Neuronal stem cell (in vitro differentiated cells): ENCODE results near the gene SF3B2.
"Not testable (repeated sequence)": the region's sequence is repeated elsewhere in the genome, so short reads cannot be mapped to it uniquely, and the experiment has no call there.

Source experiments
- DNase-seq: peaks from one replicate; pipeline ENCODE4 v3.0.0-alpha.2; 2013; ENCODE audit warnings: low spot score
- H2AFZ ChIP-seq: one replicate; pipeline ENCODE4 v1.6.1; 2013; ENCODE audit warnings: mild to moderate bottlenecking, low read length, inconsistent platforms
- H2AK5ac ChIP-seq: 2 replicates; pipeline ENCODE4 v1.6.1; 2013; ENCODE audit warnings: low read depth, mild to moderate bottlenecking, inconsistent platforms, low read length, moderate library complexity, mixed read lengths
- H2BK120ac ChIP-seq: 2 replicates; pipeline ENCODE4 v1.6.1; 2013; ENCODE audit warnings: low read depth, mild to moderate bottlenecking, inconsistent platforms, low read length, moderate library complexity, mixed read lengths
- H2BK12ac ChIP-seq: one replicate; pipeline ENCODE4 v1.6.1; 2013; ENCODE audit warnings: low read length, inconsistent platforms
- H2BK15ac ChIP-seq: 2 replicates; pipeline ENCODE4 v1.6.1; 2013; ENCODE audit warnings: mild to moderate bottlenecking, low read length, inconsistent platforms, mixed read lengths
- H2BK5ac ChIP-seq: one replicate; pipeline ENCODE4 v1.6.1; 2013; ENCODE audit warnings: inconsistent platforms, mild to moderate bottlenecking, low read length, moderate library complexity
- H3K14ac ChIP-seq: one replicate; pipeline ENCODE4 v1.6.1; 2013; ENCODE audit warnings: low read length, inconsistent platforms
- H3K18ac ChIP-seq: 2 replicates; pipeline ENCODE4 v1.6.1; 2013; ENCODE audit warnings: low read length, inconsistent platforms
- H3K23ac ChIP-seq: 2 replicates; pipeline ENCODE4 v1.6.1; 2013; ENCODE audit warnings: low read depth, mild to moderate bottlenecking, mixed read lengths, low read length, inconsistent platforms; ENCODE audit not compliant: poor library complexity
- H3K27ac ChIP-seq: replicated peaks from 3 replicates; pipeline ENCODE4 v1.5.1; 2013; ENCODE audit warnings: low read length, inconsistent platforms
- H3K27me3 ChIP-seq, 3 experiments: 2 replicates each; pipeline ENCODE4 v1.6.1; 2013; ENCODE audit warnings: low read length in 3 of 3, mild to moderate bottlenecking in 2 of 3, inconsistent platforms in 1 of 3, low read depth in 1 of 3, mixed read lengths in 1 of 3, moderate library complexity in 1 of 3; ENCODE audit not compliant: control insufficient read depth in 3 of 3, insufficient read depth in 3 of 3
- H3K36me3 ChIP-seq, 2 donors: replicated peaks in 1 of 2; 2 replicates each; pipeline ENCODE4 v1.6.1; 2013; ENCODE audit warnings: low read length in 2 of 2; ENCODE audit not compliant: control insufficient read depth in 2 of 2, insufficient read depth in 2 of 2
- H3K4ac ChIP-seq: 2 replicates; pipeline ENCODE4 v1.6.1; 2013; ENCODE audit warnings: inconsistent platforms, mild to moderate bottlenecking, low read length, moderate library complexity
- H3K4me1 ChIP-seq, 2 donors: 1 replicate in 1 of 2; 2 replicates in 1 of 2; pipeline ENCODE4 v1.6.1; 2013; ENCODE audit warnings: low read length in 2 of 2, low read depth in 1 of 2; ENCODE audit not compliant: control insufficient read depth in 2 of 2, insufficient read depth in 1 of 2
- H3K4me2 ChIP-seq: one replicate; pipeline ENCODE4 v1.6.1; 2013; ENCODE audit warnings: mild to moderate bottlenecking, low read length, inconsistent platforms; ENCODE audit not compliant: insufficient read depth, poor library complexity, severe bottlenecking
- H3K4me3 ChIP-seq, 2 donors: 2 replicates each; pipeline ENCODE4 v1.5.1; 2013; ENCODE audit warnings: low read length in 2 of 2, mild to moderate bottlenecking in 2 of 2, inconsistent platforms in 1 of 2, moderate library complexity in 1 of 2
- H3K79me1 ChIP-seq: one replicate; pipeline ENCODE4 v1.6.1; 2013; ENCODE audit warnings: low read depth, mild to moderate bottlenecking, inconsistent platforms, low read length, moderate library complexity
- H3K9ac ChIP-seq: one replicate; pipeline ENCODE4 v1.6.1; 2013; ENCODE audit warnings: mild to moderate bottlenecking, low read depth, low read length, inconsistent platforms; ENCODE audit not compliant: poor library complexity
- H3K9me3 ChIP-seq, 2 donors: replicated peaks in 1 of 2; 2 replicates each; pipeline versions ENCODE3 to v1.6.1; 2013; ENCODE audit warnings: low read length in 2 of 2, mild to moderate bottlenecking in 2 of 2, inconsistent platforms in 1 of 2, low read depth in 1 of 2, mixed read lengths in 1 of 2, moderate library complexity in 1 of 2; ENCODE audit not compliant: control insufficient read depth in 2 of 2, insufficient read depth in 1 of 2
- H4K8ac ChIP-seq: one replicate; pipeline ENCODE4 v1.6.1; 2013; ENCODE audit warnings: low read depth, mild to moderate bottlenecking, inconsistent platforms, low read length, moderate library complexity
- H4K91ac ChIP-seq: one replicate; pipeline ENCODE4 v1.6.1; 2013; ENCODE audit warnings: low read length, low read depth, mild to moderate bottlenecking, inconsistent platforms; ENCODE audit not compliant: poor library complexity
- WGBS, 2 donors: extraction: QIAGEN DNeasy Blood & Tissue Kit; methylation state at CpG; one replicate each; pipeline ENCODE4 v1.1.7; 2013; ENCODE audit warnings: missing lambda C conversion rate in 2 of 2, mixed read lengths in 1 of 2; ENCODE audit not compliant: insufficient read length in 2 of 2, insufficient replicate concordance in 1 of 2; ENCODE audit errors: extremely low coverage in 2 of 2; 5-methylcytosine and 5-hydroxymethylcytosine counted together

SF3B2 gene

DNA sequence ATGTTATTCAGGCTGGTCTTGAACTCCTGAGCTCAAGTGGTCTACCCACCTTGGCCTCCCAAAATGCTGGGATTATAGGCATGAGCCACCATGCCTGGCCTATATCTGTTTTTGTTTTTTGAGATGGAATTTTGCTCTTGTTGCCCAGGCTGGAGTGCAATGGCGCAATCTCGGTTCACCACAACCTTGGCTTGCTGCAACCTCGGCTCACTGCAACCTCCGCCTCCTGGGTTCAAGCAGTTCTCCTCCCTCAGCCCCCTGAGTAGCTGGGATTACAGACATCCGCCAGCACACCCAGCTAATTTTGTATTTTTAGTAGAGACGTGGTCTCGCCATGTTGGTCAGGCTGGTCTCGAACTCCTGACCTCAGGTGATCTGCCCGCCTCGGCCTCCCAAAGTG, 47.6 kb downstream of the SF3B2 start:
- not testable (repeated sequence) for H4K8ac ChIP-seq, H2BK120ac ChIP-seq, H3K9me3 ChIP-seq, H2BK15ac ChIP-seq, H3K4ac ChIP-seq, H3K9ac ChIP-seq, H2BK12ac ChIP-seq, DNase-seq, H3K23ac ChIP-seq, H3K4me3 ChIP-seq, H2AFZ ChIP-seq, H3K27ac ChIP-seq, H3K4me2 ChIP-seq, H4K91ac ChIP-seq, H3K27me3 ChIP-seq, H3K4me1 ChIP-seq, H3K79me1 ChIP-seq, H3K36me3 ChIP-seq, H3K18ac ChIP-seq, H3K14ac ChIP-seq, H2BK5ac ChIP-seq, H2AK5ac ChIP-seq
- WGBS, 2 donors = no CpG with 5 or more reads among the region's 10 CpGs

- Histone ChIP-seq H2BK120ac (no peak overlapping the region), H4K8ac (no peak overlapping the region), H2BK15ac (no peak overlapping the region), H2AK5ac (no peak overlapping the region), H3K4me3 (no peak overlapping the region), H3K4ac (no peak overlapping the region), H3K79me1 (no peaks in the 10 kb centered on the region), H3K14ac (no peak overlapping the region), H3K27me3 (no peaks in the 10 kb centered on the region), H3K27ac (no peak overlapping the region), H3K23ac (peak overlapping the region; percentile 32), H3K9ac (no peak overlapping the region), H2BK12ac (no peak overlapping the region), H3K4me2 (no peak overlapping the region), H2AFZ (no peak overlapping the region), H2BK5ac (no peak overlapping the region), H3K36me3 (no peaks in the 10 kb centered on the region), H3K4me1 (peaks cover 2 to 3% of the 10 kb centered on the region in 2 donors), H3K9me3 (peaks cover 0 to 2% of the 10 kb centered on the region in 2 donors), H3K18ac (peak overlapping the region; percentile 72), H4K91ac (no peak overlapping the region)
- no peak for DNase-seq
- WGBS, 2 donors = no CpG with 5 or more reads among the region's 14 CpGs
Measured at GRCh38 chr11:66100272-66101065, 48.3 kb downstream of the SF3B2 start.

GRCh38 chr11:66101066-66101464, 48.9 kb downstream of the SF3B2 start:
- no peak overlapping the region for H3K14ac ChIP-seq
- H3K4me2 ChIP-seq = no peak overlapping the region
- no peak overlapping the region for H2BK120ac ChIP-seq
- peaks cover 2 to 3% of the 10 kb centered on the region in 2 donors for H3K4me1 ChIP-seq
- peaks cover 0 to 2% of the 10 kb centered on the region in 2 donors for H3K9me3 ChIP-seq
- H4K8ac ChIP-seq = no peak overlapping the region
- no peak overlapping the region for H3K4me3 ChIP-seq
- no peak overlapping the region for H2BK12ac ChIP-seq
- no peaks in the 10 kb centered on the region for H3K27me3 ChIP-seq
- no peak overlapping the region for H2BK5ac ChIP-seq
- H2AK5ac ChIP-seq = no peak overlapping the region
- H2BK15ac ChIP-seq = no peak overlapping the region
- no peak overlapping the region for H3K9ac ChIP-seq
- no CpG with 5 or more reads among the region's 3 CpGs for WGBS, 2 donors
- DNase-seq = no peak
- H3K36me3 ChIP-seq = no peaks in the 10 kb centered on the region
- H4K91ac ChIP-seq = no peak overlapping the region
- no peak overlapping the region for H3K4ac ChIP-seq
- no peak overlapping the region for H2AFZ ChIP-seq
- no peak overlapping the region for H3K23ac ChIP-seq
- H3K18ac ChIP-seq = no peak overlapping the region
- H3K79me1 ChIP-seq = no peaks in the 10 kb centered on the region
- no peak overlapping the region for H3K27ac ChIP-seq

DNA sequence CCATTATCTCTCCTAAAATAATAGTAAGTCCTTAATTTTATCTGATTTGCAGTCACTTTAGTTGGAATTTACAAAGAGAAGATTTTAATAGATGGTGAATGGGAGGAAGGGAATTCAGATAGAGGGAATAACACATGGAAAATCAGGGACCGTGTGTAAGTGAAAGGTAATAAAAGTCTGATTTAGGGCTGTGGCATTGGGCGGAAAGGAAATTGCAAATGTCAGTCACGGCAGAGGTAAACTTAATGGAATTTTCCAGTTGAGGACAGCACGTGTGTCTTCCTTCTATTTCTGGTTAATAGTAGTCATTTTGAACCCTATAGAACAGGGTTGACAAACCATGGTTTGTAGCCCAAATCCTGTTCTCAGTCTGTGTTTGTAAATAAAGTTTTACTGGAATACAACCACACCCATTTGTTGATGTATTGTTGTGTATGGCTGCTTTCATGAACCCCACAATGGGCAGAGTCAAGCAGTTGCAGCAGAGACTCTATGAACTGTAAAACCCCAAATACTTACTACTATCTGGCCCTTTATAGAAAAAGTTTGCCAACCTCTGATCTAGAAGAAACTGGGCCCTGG, 52.0 kb downstream of the SF3B2 start:
- Histone ChIP-seq H3K14ac (no peak overlapping the region), H3K36me3 (no peaks in the 10 kb centered on the region), H2AK5ac (no peak overlapping the region), H3K4me1 (peaks cover 2 to 3% of the 10 kb centered on the region in 2 donors), H3K9me3 (no peaks in the 10 kb centered on the region), H4K91ac (no peak overlapping the region), H2AFZ (no peak overlapping the region), H3K23ac (no peak overlapping the region), H2BK15ac (no peak overlapping the region), H2BK5ac (no peak overlapping the region), H3K9ac (no peak overlapping the region), H3K27ac (no peak overlapping the region), H2BK12ac (no peak overlapping the region), H3K4ac (no peak overlapping the region), H3K4me3 (no peak overlapping the region), H3K27me3 (no peaks in the 10 kb centered on the region), H3K4me2 (no peak overlapping the region), H3K79me1 (no peaks in the 10 kb centered on the region), H2BK120ac (no peak overlapping the region), H4K8ac (no peak overlapping the region), H3K18ac (no peak overlapping the region)
- WGBS, 2 donors = 100% methylated on average over 1 of the region's 4 CpGs; no CpG with 5 or more reads in 1 of the 2 donors
- DNase-seq = no peak
